Kidney epithelial cell (primary cell): ENCODE measurements around the gene FARP1. TPM values are rescaled to one million over a fixed set of nuclear protein-coding genes. Genes with fewer than 3 reads are reported as not detected.

Experiments used
- DNase-seq: peaks from one replicate; pipeline ENCODE4 v3.0.0-alpha.2; 2010; ENCODE audit warnings: low read depth
- H3K27me3 ChIP-seq: 2 replicates; pipeline ENCODE4 v1.6.0; 2011; ENCODE audit warnings: low read length; ENCODE audit not compliant: control insufficient read depth, insufficient read depth
- H3K36me3 ChIP-seq: 2 replicates; pipeline ENCODE4 v1.5.1; 2011; ENCODE audit warnings: low read length; ENCODE audit not compliant: control insufficient read depth, insufficient read depth
- H3K4me3 ChIP-seq: 2 replicates; pipeline ENCODE4 v1.5.1; 2011; ENCODE audit warnings: low read depth, mild to moderate bottlenecking, control low read depth, low read length
- total RNA-seq: library from RNA; depleted of rRNA; stranded (reverse); fragments of >200 nt; gene quantifications from 2 replicates; pipeline ENCODE4 v1.2.3, GENCODE V29; 2015
- TF ChIP-seq, protein P1 (sequence below): IDR thresholded peaks from 2 replicates; pipeline ENCODE4 v1.5.1; 2011; ENCODE audit warnings: mild to moderate bottlenecking, moderate library complexity, low read length, control low read depth, inconsistent platforms; ENCODE audit not compliant: insufficient read depth, poor library complexity, severe bottlenecking

Gene FARP1
- total RNA-seq, 1 donor from 2014 or later = 135 TPM

DNA sequence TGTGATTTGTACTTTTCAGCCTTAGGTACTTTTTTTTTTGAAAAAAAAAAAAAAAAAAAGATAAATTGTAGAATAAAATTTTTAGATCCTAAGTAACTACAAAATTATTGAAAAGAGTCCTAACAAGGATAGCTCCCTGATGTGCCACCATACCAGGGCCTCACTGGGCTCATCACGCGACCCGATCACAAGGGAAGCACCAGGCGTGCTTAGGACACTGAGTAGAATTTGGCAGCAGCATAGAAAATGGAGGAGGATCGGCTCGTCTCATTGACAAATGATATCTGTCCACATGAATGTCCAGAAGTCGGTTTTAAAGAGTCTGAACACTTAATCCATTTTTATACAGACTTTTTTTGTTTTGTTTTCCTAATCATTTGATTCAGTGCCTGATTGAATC lies 255.0 kb downstream of the FARP1 start:
- Histone ChIP-seq H3K36me3 (peaks cover 1% of the 10 kb centered on the region), H3K27me3 (no peaks in the 10 kb centered on the region), H3K4me3 (no peak overlapping the region)
- TF ChIP-seq, protein P1, sequence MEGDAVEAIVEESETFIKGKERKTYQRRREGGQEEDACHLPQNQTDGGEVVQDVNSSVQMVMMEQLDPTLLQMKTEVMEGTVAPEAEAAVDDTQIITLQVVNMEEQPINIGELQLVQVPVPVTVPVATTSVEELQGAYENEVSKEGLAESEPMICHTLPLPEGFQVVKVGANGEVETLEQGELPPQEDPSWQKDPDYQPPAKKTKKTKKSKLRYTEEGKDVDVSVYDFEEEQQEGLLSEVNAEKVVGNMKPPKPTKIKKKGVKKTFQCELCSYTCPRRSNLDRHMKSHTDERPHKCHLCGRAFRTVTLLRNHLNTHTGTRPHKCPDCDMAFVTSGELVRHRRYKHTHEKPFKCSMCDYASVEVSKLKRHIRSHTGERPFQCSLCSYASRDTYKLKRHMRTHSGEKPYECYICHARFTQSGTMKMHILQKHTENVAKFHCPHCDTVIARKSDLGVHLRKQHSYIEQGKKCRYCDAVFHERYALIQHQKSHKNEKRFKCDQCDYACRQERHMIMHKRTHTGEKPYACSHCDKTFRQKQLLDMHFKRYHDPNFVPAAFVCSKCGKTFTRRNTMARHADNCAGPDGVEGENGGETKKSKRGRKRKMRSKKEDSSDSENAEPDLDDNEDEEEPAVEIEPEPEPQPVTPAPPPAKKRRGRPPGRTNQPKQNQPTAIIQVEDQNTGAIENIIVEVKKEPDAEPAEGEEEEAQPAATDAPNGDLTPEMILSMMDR = no peak
- DNase-seq = no peak

DNA sequence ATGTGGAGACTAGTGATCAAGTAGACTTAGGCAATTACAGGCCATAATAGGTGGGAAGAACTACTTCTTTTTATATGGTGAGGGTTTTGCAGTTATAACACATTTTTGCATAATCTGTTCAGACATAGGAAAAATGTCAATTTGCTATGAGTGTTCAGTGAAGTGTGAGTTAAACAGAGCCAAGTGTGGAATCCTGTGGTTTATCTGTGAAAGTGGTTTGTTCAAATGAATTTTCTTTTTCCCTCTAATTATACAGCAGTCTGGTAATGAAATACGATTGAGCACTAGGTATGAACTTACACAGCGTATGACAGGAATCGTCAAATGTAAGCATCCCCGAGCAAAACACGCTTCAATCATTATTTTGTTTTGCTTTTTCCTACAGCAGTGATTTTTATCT lies 255.7 kb downstream of the FARP1 start:
- TF ChIP-seq, protein P1 = no peak
- H3K36me3 ChIP-seq = peaks cover 1% of the 10 kb centered on the region
- no peak for DNase-seq
- no peaks in the 10 kb centered on the region for H3K27me3 ChIP-seq
- no peak overlapping the region for H3K4me3 ChIP-seq

DNA sequence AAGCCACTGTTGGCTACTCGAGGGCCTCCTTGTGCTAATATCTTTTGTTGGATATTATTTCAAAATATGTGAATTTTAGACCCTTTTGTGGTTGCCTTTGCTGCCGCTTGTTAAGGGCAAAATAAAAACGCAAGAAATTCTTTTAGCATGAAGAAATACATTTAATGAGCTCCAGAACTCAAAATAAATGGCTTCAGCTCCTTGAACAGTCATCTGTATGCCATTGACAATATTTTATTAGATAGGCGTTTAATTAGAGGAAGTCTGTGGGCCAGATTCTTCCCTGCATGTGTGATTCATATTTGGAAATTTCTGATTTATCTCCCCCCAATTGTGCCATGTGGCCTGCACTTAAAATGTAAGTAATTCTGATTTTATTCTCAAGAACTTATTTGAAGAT lies 256.9 kb downstream of the FARP1 start:
- DNase-seq = no peak
- Histone ChIP-seq H3K27me3 (no peaks in the 10 kb centered on the region), H3K4me3 (no peak overlapping the region), H3K36me3 (peaks cover 1% of the 10 kb centered on the region)
- TF ChIP-seq, protein P1 = no peak

DNA sequence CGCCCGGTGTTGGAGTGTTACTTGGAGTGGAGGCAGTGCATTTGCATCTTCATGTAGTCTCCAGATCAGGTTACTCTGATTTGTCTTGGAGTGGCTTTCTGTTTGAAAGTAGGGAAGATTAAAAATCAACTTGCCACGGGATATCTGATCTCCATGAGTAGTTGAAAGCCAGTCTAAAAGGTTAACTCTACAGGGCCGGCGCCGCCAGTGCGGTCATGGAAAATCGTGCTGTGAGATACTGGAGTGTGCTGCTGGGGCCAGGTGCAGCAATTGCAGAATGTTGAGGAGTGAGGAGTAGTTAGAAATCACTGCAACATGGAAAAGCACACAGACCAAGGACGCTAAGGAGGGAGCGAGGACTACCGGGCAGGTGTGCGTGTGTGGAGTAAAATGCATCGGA lies 259.0 kb downstream of the FARP1 start:
- DNase-seq = no peak
- TF ChIP-seq, protein P1 = no peak

DNA sequence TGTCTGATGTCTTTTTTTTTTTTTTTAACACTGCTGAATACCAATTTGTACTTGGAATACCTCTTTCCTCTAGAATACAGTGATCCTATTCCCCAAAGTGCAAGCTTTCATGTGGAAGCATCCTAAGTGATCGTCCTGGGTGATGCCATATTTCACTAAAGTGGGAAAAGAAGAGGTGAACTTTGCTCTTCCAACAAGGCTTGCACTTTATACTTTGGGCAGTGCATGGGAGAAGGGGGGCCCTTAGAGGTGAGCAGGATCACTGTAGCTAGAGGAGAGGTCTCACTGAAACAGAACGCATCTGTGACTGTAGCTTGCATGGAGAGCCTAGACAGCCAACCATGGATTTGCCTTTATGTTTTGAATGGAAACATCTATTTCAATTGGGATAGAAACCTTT lies 260.2 kb downstream of the FARP1 start:
- TF ChIP-seq, protein P1 = no peak
- Histone ChIP-seq H3K27me3 (no peaks in the 10 kb centered on the region), H3K36me3 (peaks cover 1% of the 10 kb centered on the region), H3K4me3 (no peak overlapping the region)
- no peak for DNase-seq

More for the DNA sequence above, 259.0 kb downstream of the FARP1 start:
- Histone ChIP-seq H3K36me3 (peaks cover 1% of the 10 kb centered on the region), H3K4me3 (no peak overlapping the region), H3K27me3 (no peaks in the 10 kb centered on the region)

DNA sequence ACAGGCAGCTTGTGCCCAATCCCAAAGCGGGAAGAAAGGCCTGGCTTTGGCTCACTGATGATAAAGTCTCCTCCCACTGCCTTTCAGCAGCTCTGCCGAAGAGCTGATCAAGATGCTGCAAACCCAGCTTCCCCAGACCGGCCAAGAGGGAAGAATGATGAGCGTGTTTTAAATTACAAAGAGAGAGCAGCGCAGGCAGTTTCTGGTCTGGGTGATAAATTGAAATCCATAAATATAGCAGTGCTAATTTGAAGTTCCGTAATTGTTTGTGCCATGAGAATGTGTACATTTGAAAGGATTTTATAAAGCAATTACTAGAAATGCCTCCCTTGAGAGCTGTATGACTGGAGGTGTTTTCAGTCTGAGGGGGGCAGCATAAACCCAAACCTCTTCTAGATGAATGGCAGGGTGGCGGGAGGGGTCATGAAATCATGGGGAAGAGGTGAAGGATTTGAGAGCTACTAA lies 262.2 kb downstream of the FARP1 start:
- no peaks in the 10 kb centered on the region for H3K27me3 ChIP-seq
- H3K36me3 ChIP-seq = no peaks in the 10 kb centered on the region
- DNase-seq = no peak
- TF ChIP-seq, protein P1 = no peak
- H3K4me3 ChIP-seq = no peak overlapping the region
